HG03565 (cell line): ENCODE results near the gene MEF2A.

Source experiments
- ATAC-seq: cut with Tn5 transposase; IDR thresholded peaks from one replicate; pipeline ENCODE4 v1.9.1; 2021; ENCODE audit warnings: mild to moderate bottlenecking, moderate library complexity; ENCODE audit not compliant: unreplicated experiment

Gene MEF2A

GRCh38 chr15:99562238-99562637 is 3.5 kb upstream of the MEF2A start:
- ATAC-seq, result no peak

- ATAC-seq, result peak; percentile 26
Observed at GRCh38 chr15:99564221-99565048, 1.3 kb upstream of the MEF2A start.

DNA sequence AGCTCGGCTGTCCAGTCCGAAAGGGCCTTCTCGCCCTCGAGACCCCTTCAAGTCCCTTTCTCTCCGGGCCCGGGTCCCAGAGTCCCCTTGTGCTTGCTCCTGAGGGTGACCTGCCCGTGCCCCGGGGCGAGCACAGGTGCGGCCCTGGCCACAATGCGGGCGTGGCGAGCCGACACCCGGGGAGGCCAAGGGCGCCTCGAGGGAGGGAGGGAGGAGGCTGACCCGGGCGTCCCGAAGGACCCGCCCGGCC is 810 bp upstream of the MEF2A start:
- no peak for ATAC-seq

- ATAC-seq, result no peak
Observed at GRCh38 chr15:99566157-99566897, 543 bp downstream of the MEF2A start.

DNA sequence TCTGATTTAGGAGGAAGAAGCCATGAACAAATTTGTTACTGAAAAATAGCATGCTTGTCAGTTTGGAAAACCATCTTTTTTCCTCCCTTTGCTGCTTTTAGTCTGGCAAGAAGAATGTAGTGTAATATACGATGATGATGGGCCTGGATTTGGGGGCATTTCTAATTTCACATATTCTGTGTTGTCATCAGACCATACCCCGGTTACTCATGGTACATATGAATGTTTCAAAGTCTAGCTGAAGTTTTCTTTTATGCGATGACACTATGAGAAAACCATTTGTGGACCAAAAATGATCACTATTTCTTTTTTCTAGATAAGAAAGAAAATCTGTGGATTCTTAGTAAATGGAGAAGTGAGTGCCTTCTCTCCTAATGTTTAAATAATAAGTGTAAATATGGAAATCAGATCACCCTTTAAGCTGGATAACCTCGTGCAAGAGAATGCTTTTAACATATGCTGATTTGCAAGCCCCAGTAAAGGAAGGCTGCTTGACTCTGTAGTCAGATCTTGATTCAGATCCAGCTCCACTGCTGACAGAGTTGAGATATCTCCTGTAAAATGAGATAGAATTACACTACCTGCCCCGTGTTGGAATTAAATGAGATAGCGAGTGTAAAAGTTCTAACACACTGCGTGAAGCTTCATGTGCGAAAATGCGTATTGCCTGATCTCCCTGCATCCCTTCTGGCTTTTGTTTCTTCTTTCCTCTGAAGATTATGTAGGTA is 3.0 kb downstream of the MEF2A start:
- ATAC-seq, result no peak

DNA sequence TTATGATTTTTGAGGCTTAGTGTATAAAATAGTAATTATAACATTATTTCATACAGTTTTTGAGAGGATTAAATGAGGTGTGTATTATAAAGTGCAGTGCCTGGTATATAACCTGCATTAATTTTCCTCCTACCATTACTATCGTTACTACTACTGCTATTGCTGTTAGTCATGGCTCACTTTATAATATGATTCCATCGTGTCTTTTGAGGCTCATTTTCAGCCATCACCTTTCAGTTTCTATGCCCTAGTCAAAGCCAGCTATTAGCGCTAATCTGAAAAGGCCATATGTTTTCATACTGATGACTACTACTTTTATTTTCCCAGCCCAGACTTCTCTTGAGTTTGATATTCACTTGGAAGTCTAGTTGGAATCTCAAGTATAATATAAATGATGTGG is 5.5 kb downstream of the MEF2A start:
- no peak for ATAC-seq

GRCh38 chr15:99574048-99574447 is 8.3 kb downstream of the MEF2A start:
- no peak for ATAC-seq

DNA sequence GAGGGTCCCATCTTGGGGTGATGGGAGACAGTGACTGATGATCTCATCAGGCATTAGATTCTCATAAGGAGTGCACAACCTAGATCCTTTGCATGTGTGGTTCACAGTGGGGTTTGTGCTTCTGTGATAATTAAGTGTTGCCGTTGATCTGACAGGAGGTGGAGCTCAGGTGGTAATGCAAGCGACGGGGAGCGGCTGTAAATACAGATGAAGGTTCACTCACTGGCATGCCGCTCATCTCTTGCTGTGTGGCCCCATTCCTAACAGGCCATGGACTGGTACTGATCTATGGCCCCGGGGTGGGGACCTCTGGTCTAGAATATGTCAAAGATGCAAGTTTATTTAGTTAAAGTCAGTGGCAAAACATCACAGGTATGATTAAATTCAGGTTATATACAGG is 8.7 kb downstream of the MEF2A start:
- no peak for ATAC-seq

DNA sequence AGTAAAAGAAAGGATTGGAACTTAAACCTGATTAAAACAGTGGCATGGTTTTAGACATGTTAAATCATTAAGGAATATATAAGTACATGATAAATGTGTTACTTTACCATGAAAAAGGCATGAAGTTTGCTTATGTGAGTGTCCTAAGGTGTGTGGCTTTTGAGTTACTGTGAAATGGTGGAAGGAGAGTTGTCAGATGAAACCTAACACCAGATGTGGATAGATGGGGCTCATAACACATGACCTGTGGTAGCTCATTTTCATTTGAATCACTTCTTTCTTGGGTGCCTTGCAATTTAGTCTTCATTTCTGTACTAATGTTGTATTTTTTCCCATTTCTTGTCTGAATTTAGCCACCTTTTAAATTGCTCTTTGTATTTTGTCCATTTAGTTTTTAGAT is 13.0 kb downstream of the MEF2A start:
- ATAC-seq, result peak; percentile 55

- ATAC-seq, result no peak
Observed at GRCh38 chr15:99580076-99580475, 14.3 kb downstream of the MEF2A start.

DNA sequence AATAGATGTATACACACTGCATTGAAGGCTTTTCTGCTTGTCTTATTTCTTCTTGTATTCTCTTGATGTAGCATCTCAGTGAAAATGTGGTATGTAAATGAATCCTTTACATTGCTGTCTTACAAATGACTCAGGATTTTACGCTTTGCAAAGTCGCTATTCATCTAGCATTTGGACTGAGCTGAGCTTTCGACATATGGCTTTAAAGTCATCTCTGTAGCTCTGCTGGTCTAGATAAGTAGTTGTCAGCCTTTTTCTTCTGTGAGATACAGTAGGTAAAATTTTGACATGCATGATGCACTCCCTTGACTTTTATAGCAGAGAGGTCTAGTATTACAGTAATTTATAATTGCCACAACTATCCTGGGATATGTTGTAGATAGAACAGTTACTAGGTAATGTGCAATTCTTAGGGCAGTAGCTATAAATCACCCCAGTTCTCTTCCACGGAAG is 16.8 kb downstream of the MEF2A start:
- ATAC-seq, result no peak

GRCh38 chr15:99584081-99584600 is 18.4 kb downstream of the MEF2A start:
- ATAC-seq, result no peak

- no peak for ATAC-seq
Observed at GRCh38 chr15:99586121-99586520, 20.3 kb downstream of the MEF2A start.

DNA sequence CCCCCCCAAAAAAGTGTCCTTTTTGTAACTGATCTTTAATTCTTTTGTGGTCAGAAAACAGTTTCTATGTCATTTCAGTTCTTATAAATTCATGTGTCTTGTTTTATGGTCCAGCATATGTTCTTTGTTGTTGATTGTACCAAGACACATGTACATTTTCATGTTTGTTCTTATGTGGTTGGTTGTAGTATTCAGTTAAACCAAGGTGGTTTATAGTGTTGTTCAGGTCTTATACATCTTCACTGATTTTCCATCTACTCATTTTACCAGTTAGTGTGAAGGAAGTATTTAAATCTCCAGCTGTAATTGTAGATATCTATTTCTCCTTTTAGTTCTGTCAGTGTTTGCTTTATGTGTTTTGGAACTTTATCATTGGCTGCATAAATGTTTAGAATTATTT is 24.0 kb downstream of the MEF2A start:
- no peak for ATAC-seq

GRCh38 chr15:99590913-99591646 is 25.3 kb downstream of the MEF2A start:
- ATAC-seq, result no peak

GRCh38 chr15:99592145-99592791 is 26.5 kb downstream of the MEF2A start:
- ATAC-seq, result no peak

DNA sequence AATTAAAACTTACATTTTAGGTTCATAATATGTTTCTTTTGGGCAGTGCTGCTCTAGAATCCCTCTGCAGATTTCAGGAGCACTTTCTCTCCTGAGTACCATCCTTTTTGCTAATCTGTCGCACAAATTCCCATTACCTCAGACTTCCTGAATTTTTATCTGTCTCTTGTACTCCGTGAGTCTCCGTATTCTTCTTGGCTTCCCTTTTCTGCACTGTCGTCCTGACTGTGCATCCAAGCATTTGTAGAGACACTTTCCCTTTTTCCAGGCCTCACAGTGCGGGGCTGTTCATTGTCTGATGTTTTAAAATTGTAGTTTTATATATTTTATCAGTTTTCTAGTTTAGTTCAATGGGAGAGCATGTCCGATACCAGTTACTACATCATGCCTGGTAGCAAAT is 27.3 kb downstream of the MEF2A start:
- ATAC-seq, result no peak

DNA sequence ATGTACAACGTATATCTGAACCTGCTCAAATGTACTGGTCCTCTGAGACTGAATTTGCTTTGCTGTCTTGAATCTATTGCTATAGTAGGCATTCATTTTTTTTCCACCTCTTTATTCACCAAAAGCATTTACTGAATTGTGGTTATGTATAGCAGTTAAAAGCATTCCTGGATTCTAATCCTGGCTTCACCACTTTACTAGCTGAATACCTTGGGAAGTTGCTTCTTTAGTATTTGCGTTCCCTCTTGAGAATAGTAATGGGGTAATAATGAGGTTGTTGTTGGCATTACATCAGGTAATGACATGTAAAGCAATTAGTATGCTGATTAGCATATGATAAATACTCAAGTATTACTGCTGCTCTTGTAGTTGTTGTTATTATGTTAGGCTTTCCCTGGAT is 29.1 kb downstream of the MEF2A start:
- no peak for ATAC-seq

GRCh38 chr15:99598296-99598695 is 32.5 kb downstream of the MEF2A start:
- ATAC-seq, result no peak

- no peak for ATAC-seq
Observed at GRCh38 chr15:99603828-99604227, 38.0 kb downstream of the MEF2A start.
